Fibroblast of skin of left quadriceps (primary cell): ENCODE data around the gene ASIC2.

ENCODE experiments used
- DNase-seq, 2 experiments: peaks; one replicate each; pipeline ENCODE4 v3.0.0-alpha.2; 2013; ENCODE audit warnings: low read depth in 2 of 2

Gene ASIC2

GRCh38 chr17:33204701-33205100 is 88.4 kb downstream of the ASIC2 start:
- no peak for DNase-seq

DNA sequence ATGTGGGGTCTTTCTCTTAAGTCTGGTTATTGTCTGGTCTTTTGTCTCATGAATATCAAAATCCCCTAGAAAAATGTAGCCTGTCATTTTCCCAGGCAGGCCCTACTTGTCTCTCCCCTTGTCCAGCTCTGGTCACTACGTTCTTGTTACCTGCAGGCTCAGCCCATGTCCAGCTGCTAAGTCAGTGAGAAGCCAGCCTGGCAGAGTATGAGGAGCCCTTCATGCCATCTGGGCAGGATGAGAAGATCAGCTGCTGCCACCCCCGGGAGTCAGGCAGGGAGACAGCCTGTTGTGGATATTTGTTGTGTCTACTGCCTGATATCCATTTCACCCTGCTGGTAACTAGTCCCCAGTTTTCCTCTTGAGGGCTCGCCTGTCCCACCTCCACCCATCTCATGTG is 88.9 kb downstream of the ASIC2 start:
- no peak for DNase-seq

- no peak for DNase-seq
Measured at GRCh38 chr17:33202796-33203495, 90.1 kb downstream of the ASIC2 start.

GRCh38 chr17:33202021-33202420 is 91.1 kb downstream of the ASIC2 start:
- DNase-seq = no peak

- DNase-seq = no peak
Measured at GRCh38 chr17:33201283-33201682, 91.8 kb downstream of the ASIC2 start.

DNA sequence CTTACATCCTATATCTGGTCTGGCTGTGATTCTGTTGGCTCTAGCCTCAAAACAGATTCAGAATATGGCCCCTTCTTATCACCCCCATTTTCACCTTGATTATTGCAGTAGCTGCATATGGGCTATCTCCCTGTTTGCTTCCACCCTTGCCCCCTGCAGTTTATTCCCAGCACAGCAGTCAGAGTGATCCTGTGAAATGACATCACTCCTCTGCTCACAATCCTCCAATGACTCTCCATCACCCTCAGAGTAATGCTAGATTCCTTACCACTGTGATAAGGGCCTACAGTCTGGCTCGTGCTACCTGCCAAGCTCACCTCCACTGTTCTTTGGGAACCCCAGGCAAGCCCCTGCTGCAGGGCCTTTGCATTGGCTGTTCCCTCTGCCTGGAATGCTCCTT is 92.5 kb downstream of the ASIC2 start:
- no peak for DNase-seq

GRCh38 chr17:33199571-33200510 is 93.3 kb downstream of the ASIC2 start:
- DNase-seq = peak; percentile 37 to 49

- DNase-seq = no peak
Measured at GRCh38 chr17:33198954-33199353, 94.1 kb downstream of the ASIC2 start.

GRCh38 chr17:33197342-33197741 is 95.8 kb downstream of the ASIC2 start:
- no peak for DNase-seq

DNA sequence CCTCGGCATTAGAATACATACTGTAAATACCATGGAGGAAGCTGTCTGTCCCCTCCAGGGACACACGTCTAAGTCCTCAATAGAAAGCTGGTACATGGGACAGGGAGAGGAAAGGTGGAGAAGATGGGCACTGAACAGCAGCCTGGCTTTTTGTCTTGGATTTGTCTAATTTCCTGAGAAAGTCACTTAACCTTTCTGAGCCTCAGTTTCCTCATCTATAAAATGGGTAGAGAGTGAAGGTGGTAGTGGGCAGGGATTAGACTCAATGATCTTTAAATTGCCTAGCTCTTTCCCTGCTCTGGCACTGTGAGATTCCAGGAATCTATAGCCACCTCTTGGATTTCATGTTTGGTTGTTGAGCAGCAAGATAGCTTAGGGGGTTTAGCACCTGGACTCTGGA is 96.2 kb downstream of the ASIC2 start:
- DNase-seq = no peak

GRCh38 chr17:33192951-33193911 is 99.9 kb downstream of the ASIC2 start:
- DNase-seq = no peak

DNA sequence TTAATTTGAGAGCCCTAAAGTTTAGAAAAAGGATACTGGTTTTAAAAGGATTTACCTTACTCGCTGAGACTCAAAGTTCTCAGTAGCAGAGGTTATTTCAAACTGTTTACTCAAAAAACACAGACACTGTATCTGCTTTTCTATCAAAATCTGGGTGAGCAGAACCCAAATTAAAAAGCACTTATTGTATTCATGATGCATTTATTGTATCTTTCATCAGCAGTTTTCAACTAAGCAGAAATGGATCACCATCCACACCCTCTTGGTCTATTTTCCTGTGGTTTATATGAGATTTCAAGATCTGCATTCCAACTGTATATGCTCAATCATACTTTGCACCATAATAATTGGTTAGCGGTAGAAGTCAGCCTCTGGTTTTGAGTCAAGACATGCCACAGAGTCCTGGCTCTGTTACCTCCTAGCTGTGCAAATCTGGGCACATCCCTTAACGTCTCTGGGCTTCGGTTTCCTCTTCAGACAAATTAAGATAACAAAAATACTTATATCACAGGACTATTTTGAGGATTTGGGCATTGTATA is 109.5 kb downstream of the ASIC2 start:
- no peak for DNase-seq

DNA sequence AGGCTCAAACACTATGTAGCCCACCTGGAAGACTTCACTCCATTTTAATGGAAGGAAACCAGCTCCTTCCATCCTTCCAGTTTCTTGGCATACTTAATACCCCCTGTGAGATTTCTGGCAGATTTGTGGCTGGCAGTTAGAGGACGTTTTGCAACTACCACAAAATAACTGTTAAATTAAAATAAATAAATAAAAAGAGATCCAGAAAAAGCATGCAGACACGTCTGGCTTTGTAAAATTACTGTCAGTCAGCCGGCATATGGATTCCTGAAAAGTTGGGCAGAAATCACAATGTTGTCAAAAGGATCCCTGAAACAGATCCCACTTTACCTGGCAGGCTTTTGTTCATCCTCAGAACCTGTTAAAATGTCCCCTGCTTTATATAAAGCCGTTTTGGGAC is 113.9 kb downstream of the ASIC2 start:
- no peak for DNase-seq

DNA sequence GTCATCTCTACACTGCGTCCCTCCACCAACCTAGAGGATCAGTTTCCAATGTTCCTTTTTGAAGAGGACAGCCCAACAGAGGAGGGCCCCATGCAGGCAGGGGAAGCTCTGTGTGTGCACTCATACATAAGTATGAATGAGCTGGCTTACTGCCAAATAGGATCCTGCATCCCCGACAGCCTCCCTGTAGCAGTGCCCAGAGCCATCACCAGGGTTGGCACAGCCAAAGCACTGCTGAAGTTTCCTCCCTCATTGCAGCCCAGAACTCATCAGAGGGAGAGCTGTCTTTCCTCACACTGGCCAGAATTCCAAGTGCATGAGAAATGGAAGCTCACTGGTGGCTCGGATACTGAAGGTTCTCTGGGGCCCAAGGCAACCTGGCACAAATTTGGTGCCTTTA is 114.4 kb downstream of the ASIC2 start:
- no peak for DNase-seq

DNA sequence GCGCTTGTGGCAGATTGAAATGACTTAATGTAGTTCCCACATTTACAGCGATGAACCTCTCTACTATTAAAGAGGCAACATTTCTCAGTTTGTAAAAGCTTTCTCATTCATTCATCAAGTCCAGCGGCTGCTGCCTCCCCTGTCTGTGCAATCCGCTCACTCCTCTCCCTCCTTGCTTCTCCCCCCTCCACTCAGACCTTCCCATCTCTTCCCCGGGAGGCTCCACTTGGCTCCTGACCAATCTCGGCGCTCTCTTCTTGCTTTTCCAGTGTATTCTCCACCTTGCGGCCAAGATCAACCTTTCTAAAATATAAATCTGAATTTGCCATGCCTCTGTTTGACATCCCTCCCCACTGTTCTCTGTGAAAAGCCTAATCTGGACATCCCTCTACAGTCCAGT is 117.5 kb downstream of the ASIC2 start:
- DNase-seq = no peak

DNA sequence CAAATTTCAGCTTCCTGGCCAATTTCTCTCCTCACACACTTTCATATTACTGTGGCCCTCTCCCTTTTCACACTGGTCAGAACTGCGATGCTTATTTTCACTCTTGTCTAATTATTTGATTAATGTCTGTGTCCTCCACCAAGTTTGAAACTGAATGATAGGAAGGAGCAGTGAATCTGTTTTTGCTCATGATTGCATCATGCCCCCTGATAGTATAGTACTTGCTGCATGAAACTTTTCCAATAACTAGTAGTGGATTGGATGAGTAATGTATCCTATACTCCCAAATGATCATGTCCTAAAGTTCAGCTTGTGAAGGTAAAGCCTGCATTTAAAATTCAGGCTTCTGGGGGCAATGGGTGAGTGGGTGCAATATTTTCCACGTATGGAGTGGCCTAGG is 121.2 kb downstream of the ASIC2 start:
- DNase-seq = no peak

DNA sequence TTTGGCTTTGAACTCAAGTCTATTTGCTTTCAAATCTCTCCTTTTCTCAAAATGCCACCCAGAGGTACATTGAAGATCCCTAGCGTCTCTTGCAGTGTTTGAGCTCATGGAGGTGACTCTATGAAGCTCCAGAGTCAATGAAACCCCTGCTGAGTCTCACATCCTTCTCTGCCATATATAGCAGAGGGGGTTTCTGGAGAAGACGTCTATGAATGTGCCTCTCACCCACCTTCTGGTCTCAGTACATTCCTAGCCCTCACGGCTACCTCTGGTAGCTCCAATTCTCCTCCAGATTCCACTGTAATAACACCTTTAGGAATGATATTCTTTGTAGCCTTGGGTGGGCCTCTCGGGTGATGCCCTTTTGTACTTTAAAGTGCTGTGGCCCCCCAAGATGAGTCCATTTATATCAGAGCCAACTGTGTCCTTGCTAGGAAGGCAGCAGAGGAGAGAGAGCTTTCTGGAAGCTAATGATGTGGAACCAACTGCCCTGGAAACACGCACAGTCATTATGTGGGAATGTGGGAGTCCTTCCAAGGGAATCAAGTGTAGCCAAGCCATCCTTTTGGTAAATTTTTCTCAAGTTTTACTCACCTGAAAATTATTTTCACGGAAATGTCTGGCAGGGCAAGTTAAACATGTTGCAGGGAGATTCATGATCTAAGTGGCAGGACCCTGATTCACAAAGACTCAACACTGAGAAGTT is 123.4 kb downstream of the ASIC2 start:
- peak; percentile 21 to 31 for DNase-seq

GRCh38 chr17:33167736-33168135 is 125.4 kb downstream of the ASIC2 start:
- DNase-seq = no peak

GRCh38 chr17:33166472-33166871 is 126.6 kb downstream of the ASIC2 start:
- no peak for DNase-seq

DNA sequence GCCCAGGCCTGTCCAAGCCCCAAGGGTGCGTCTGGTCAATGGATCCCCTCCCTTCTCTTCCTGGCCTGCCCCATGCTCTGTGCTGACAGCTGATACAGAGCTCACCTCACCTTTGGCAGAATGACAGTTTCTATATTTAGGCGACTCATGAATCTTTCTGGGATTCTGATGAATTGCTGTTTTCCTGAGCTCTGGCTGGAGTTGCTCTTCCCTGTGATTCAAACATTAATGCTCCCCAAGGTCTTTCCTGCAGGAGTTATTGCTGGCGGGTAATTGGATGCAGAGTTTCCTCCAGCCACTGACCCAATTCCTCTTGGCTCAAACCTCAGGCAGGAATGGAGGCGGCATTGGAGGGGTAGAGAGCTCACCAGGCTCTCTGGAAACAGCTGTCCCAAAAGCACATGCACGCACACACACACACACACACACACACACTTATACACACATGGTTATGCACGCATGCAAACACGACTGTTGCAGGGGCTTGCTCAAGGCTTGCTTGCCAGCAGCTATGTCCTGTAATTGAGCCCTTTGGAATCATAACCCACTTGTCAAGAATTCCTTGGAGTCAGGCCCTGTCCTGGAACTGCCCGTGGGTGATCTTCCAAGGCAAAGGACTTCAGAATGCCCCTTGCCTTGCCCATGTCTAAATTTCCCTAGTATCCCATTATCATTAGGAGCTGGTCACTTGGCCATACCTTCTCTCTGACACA is 128.8 kb downstream of the ASIC2 start:
- peak; percentile 40 to 56 for DNase-seq
